ENCODE data around the gene PDE7B. TPM values are rescaled to one million over a fixed set of nuclear protein-coding genes. Genes with fewer than 3 reads are reported as not detected.

Gene PDE7B
- total RNA-seq: under 1 TPM in 1 of 2 donors, not detected in 1; 0.04 TPM

- Mint-ChIP-seq H3K4me3 (peak within 1 kb of the TSS; percentile 41), H3K9me3 (no peaks in the 10 kb centered on the region), H3K4me1 (no peaks in the 10 kb centered on the region), H3K36me3 (ENCODE audit: low read depth) (no peaks in the 10 kb centered on the region), H3K27ac (no peak within 1 kb of the TSS), H3K27me3 (no peaks in the 10 kb centered on the region)
- ATAC-seq (replicated peaks): peak; percentile 82
Observed at GRCh38 chr6:135851442-135852271, at the start of gene PDE7B. Gene PDE7B, plus strand, starts transcription at chr6:135851701.

GRCh38 chr6:135801755-135802465, 49.6 kb upstream of the PDE7B start:
- H3K9me3 Mint-ChIP-seq: no peaks in the 10 kb centered on the region
- H3K27ac Mint-ChIP-seq: no peak overlapping the region
- no peaks in the 10 kb centered on the region for H3K27me3 Mint-ChIP-seq
- no peak overlapping the region for H3K4me3 Mint-ChIP-seq
- H3K36me3 Mint-ChIP-seq (ENCODE audit: low read depth): no peaks in the 10 kb centered on the region
- ATAC-seq (replicated peaks): no peak
- no peaks in the 10 kb centered on the region for H3K4me1 Mint-ChIP-seq

- no peak for ATAC-seq (replicated peaks)
- no peaks in the 10 kb centered on the region for H3K4me1 Mint-ChIP-seq
- no peaks in the 10 kb centered on the region for H3K27me3 Mint-ChIP-seq
- no peaks in the 10 kb centered on the region for H3K9me3 Mint-ChIP-seq
- H3K36me3 Mint-ChIP-seq (ENCODE audit: low read depth): no peaks in the 10 kb centered on the region
- no peak overlapping the region for H3K4me3 Mint-ChIP-seq
- no peak overlapping the region for H3K27ac Mint-ChIP-seq
Observed at GRCh38 chr6:135810486-135810885, 41.0 kb upstream of the PDE7B start.

GRCh38 chr6:135811170-135811569, 40.3 kb upstream of the PDE7B start:
- no peak for ATAC-seq (replicated peaks)

GRCh38 chr6:135811644-135812526, 39.6 kb upstream of the PDE7B start:
- Mint-ChIP-seq H3K27me3 (no peaks in the 10 kb centered on the region), H3K4me3 (no peak overlapping the region), H3K4me1 (no peaks in the 10 kb centered on the region), H3K36me3 (ENCODE audit: low read depth) (no peaks in the 10 kb centered on the region), H3K27ac (no peak overlapping the region), H3K9me3 (no peaks in the 10 kb centered on the region)
- no peak for ATAC-seq (replicated peaks)

More at GRCh38 chr6:135811170-135811569, 40.3 kb upstream of the PDE7B start:
- no peaks in the 10 kb centered on the region for H3K27me3 Mint-ChIP-seq
- H3K4me3 Mint-ChIP-seq: no peak overlapping the region
- H3K27ac Mint-ChIP-seq: no peak overlapping the region
- no peaks in the 10 kb centered on the region for H3K36me3 Mint-ChIP-seq (ENCODE audit: low read depth)
- H3K9me3 Mint-ChIP-seq: no peaks in the 10 kb centered on the region
- no peaks in the 10 kb centered on the region for H3K4me1 Mint-ChIP-seq

- Mint-ChIP-seq H3K9me3 (no peaks in the 10 kb centered on the region), H3K27me3 (no peaks in the 10 kb centered on the region), H3K27ac (no peak overlapping the region), H3K36me3 (ENCODE audit: low read depth) (no peaks in the 10 kb centered on the region), H3K4me1 (no peaks in the 10 kb centered on the region), H3K4me3 (no peak overlapping the region)
- ATAC-seq (replicated peaks): no peak
Observed at GRCh38 chr6:135813401-135813800, 38.1 kb upstream of the PDE7B start.

GRCh38 chr6:135814043-135814442, 37.5 kb upstream of the PDE7B start:
- ATAC-seq (replicated peaks): no peak
- no peak overlapping the region for H3K27ac Mint-ChIP-seq
- H3K36me3 Mint-ChIP-seq (ENCODE audit: low read depth): no peaks in the 10 kb centered on the region

GRCh38 chr6:135815216-135815615, 36.3 kb upstream of the PDE7B start:
- Mint-ChIP-seq H3K9me3 (no peaks in the 10 kb centered on the region), H3K27me3 (no peaks in the 10 kb centered on the region), H3K36me3 (ENCODE audit: low read depth) (no peaks in the 10 kb centered on the region), H3K27ac (no peak overlapping the region), H3K4me1 (no peaks in the 10 kb centered on the region), H3K4me3 (no peak overlapping the region)
- ATAC-seq (replicated peaks): no peak

More at GRCh38 chr6:135814043-135814442, 37.5 kb upstream of the PDE7B start:
- H3K9me3 Mint-ChIP-seq: no peaks in the 10 kb centered on the region
- no peaks in the 10 kb centered on the region for H3K27me3 Mint-ChIP-seq
- H3K4me3 Mint-ChIP-seq: no peak overlapping the region
- H3K4me1 Mint-ChIP-seq: no peaks in the 10 kb centered on the region

GRCh38 chr6:135817035-135817434, 34.5 kb upstream of the PDE7B start:
- Mint-ChIP-seq H3K27me3 (no peaks in the 10 kb centered on the region), H3K4me1 (no peaks in the 10 kb centered on the region), H3K27ac (no peak overlapping the region), H3K9me3 (no peaks in the 10 kb centered on the region), H3K4me3 (no peak overlapping the region), H3K36me3 (ENCODE audit: low read depth) (no peaks in the 10 kb centered on the region)
- ATAC-seq (replicated peaks): no peak

- no peak for ATAC-seq (replicated peaks)
- Mint-ChIP-seq H3K27me3 (no peaks in the 10 kb centered on the region), H3K9me3 (no peaks in the 10 kb centered on the region), H3K27ac (no peak overlapping the region), H3K4me3 (no peak overlapping the region), H3K36me3 (ENCODE audit: low read depth) (no peaks in the 10 kb centered on the region), H3K4me1 (no peaks in the 10 kb centered on the region)
Observed at GRCh38 chr6:135819665-135820064, 31.8 kb upstream of the PDE7B start.

- Mint-ChIP-seq H3K9me3 (no peaks in the 10 kb centered on the region), H3K36me3 (ENCODE audit: low read depth) (no peaks in the 10 kb centered on the region), H3K27me3 (no peaks in the 10 kb centered on the region), H3K4me1 (no peaks in the 10 kb centered on the region), H3K4me3 (no peak overlapping the region), H3K27ac (no peak overlapping the region)
- no peak for ATAC-seq (replicated peaks)
Observed at GRCh38 chr6:135820340-135820739, 31.2 kb upstream of the PDE7B start.

GRCh38 chr6:135823851-135824250, 27.6 kb upstream of the PDE7B start:
- Mint-ChIP-seq H3K4me1 (no peaks in the 10 kb centered on the region), H3K4me3 (no peak overlapping the region), H3K9me3 (no peaks in the 10 kb centered on the region), H3K27ac (no peak overlapping the region), H3K27me3 (no peaks in the 10 kb centered on the region), H3K36me3 (ENCODE audit: low read depth) (no peaks in the 10 kb centered on the region)
- no peak for ATAC-seq (replicated peaks)

GRCh38 chr6:135826236-135826804, 25.2 kb upstream of the PDE7B start:
- H3K36me3 Mint-ChIP-seq (ENCODE audit: low read depth): no peaks in the 10 kb centered on the region
- no peaks in the 10 kb centered on the region for H3K9me3 Mint-ChIP-seq
- no peak for ATAC-seq (replicated peaks)

GRCh38 chr6:135828021-135828420, 23.5 kb upstream of the PDE7B start:
- Mint-ChIP-seq H3K9me3 (no peaks in the 10 kb centered on the region), H3K36me3 (ENCODE audit: low read depth) (no peaks in the 10 kb centered on the region), H3K27ac (no peak overlapping the region), H3K4me3 (no peak overlapping the region), H3K4me1 (no peaks in the 10 kb centered on the region), H3K27me3 (no peaks in the 10 kb centered on the region)
- ATAC-seq (replicated peaks): no peak

More at GRCh38 chr6:135826236-135826804, 25.2 kb upstream of the PDE7B start:
- Mint-ChIP-seq H3K4me1 (no peaks in the 10 kb centered on the region), H3K27ac (no peak overlapping the region), H3K27me3 (no peaks in the 10 kb centered on the region), H3K4me3 (no peak overlapping the region)

Measured in activated T-helper 17 cell treated with anti-CD3 and anti-CD28 coated beads, Interleukin-2, amount 50 U/mL, for 72 hours (primary cell).